GM18858 (cell line): ENCODE measurements around the gene PLSCR2.
"Not testable (repeated sequence)": the region's sequence is repeated elsewhere in the genome, so short reads cannot be mapped to it uniquely, and the experiment has no call there.

ENCODE experiments used
- ATAC-seq: cut with Tn5 transposase; IDR thresholded peaks from one replicate; pipeline ENCODE4 v1.9.1; 2021; ENCODE audit not compliant: unreplicated experiment

PLSCR2 gene

GRCh38 chr3:146421819-146422759, 47.3 kb downstream of the PLSCR2 start:
- ATAC-seq, result no peak

- ATAC-seq, result no peak
These were observed 53.0 kb downstream of the PLSCR2 start for GRCh38 chr3:146416366-146416765.

- ATAC-seq, result no peak
These were observed 55.4 kb downstream of the PLSCR2 start for GRCh38 chr3:146414010-146414409.

- not testable (repeated sequence) for ATAC-seq
These were observed 56.6 kb downstream of the PLSCR2 start for GRCh38 chr3:146412711-146413110.

- ATAC-seq, result no peak
These were observed 61.4 kb downstream of the PLSCR2 start for GRCh38 chr3:146407956-146408355.

GRCh38 chr3:146404436-146404835, 64.9 kb downstream of the PLSCR2 start:
- ATAC-seq, result no peak

- no peak for ATAC-seq
These were observed 65.6 kb downstream of the PLSCR2 start for GRCh38 chr3:146403792-146404191.

GRCh38 chr3:146396792-146397191, 72.6 kb downstream of the PLSCR2 start:
- ATAC-seq, result no peak

GRCh38 chr3:146395164-146395563, 74.2 kb downstream of the PLSCR2 start:
- ATAC-seq, result no peak

- no peak for ATAC-seq
These were observed 78.4 kb downstream of the PLSCR2 start for GRCh38 chr3:146390957-146391356.

- no peak for ATAC-seq
These were observed 79.2 kb downstream of the PLSCR2 start for GRCh38 chr3:146390006-146390772.

GRCh38 chr3:146387566-146387965, 81.8 kb downstream of the PLSCR2 start:
- ATAC-seq, result no peak

GRCh38 chr3:146386936-146387335, 82.4 kb downstream of the PLSCR2 start:
- no peak for ATAC-seq

- no peak for ATAC-seq
These were observed 84.6 kb downstream of the PLSCR2 start for GRCh38 chr3:146384786-146385185.
